HG03575 (cell line): ENCODE data around the gene LCN12.

Experiments
- ATAC-seq: cut with Tn5 transposase; IDR thresholded peaks from one replicate; pipeline ENCODE4 v1.9.1; 2021; ENCODE audit not compliant: unreplicated experiment, insufficient number of reproducible peaks, low FRiP score; ENCODE audit errors: extremely low read depth

The LCN12 gene

GRCh38 chr9:136980669-136981478 lies 28.8 kb downstream of the LCN12 start:
- no peak for ATAC-seq

- ATAC-seq, result no peak
These were observed 29.6 kb downstream of the LCN12 start for GRCh38 chr9:136981588-136982231.

GRCh38 chr9:136982232-136983051 lies 30.4 kb downstream of the LCN12 start, which contains the start of gene LCNL1:
Gene LCNL1, plus strand, starts transcription at chr9:136982993. Its CDS starts 594 bp downstream, at chr9:136983587.
- no peak for ATAC-seq

GRCh38 chr9:136983167-136983566 lies 31.1 kb downstream of the LCN12 start:
- no peak for ATAC-seq

GRCh38 chr9:136983656-136984314 lies 31.7 kb downstream of the LCN12 start:
- ATAC-seq, result no peak

GRCh38 chr9:136984464-136985026 lies 32.5 kb downstream of the LCN12 start:
- ATAC-seq, result no peak

- no peak for ATAC-seq
These were observed 33.0 kb downstream of the LCN12 start for GRCh38 chr9:136985027-136985602.

- no peak for ATAC-seq
These were observed 33.8 kb downstream of the LCN12 start for GRCh38 chr9:136985853-136986252.

- no peak for ATAC-seq
These were observed 36.8 kb downstream of the LCN12 start for GRCh38 chr9:136988872-136989271.

- ATAC-seq, result no peak
These were observed 38.3 kb downstream of the LCN12 start for GRCh38 chr9:136990242-136990911.

- ATAC-seq, result no peak
These were observed 40.1 kb downstream of the LCN12 start, which contains the start of gene PAXX for GRCh38 chr9:136991993-136992818. Gene PAXX, plus strand, starts transcription at chr9:136992422. Its CDS starts 22 bp downstream, at chr9:136992444.

- ATAC-seq, result no peak
These were observed 40.8 kb downstream of the LCN12 start for GRCh38 chr9:136992819-136993369.

GRCh38 chr9:136994180-136994887 lies 42.3 kb downstream of the LCN12 start:
- ATAC-seq, result no peak

GRCh38 chr9:136994888-136995230 lies 42.8 kb downstream of the LCN12 start:
- no peak for ATAC-seq

- no peak for ATAC-seq
These were observed 43.3 kb downstream of the LCN12 start for GRCh38 chr9:136995362-136995761.

GRCh38 chr9:136995772-136996311 lies 43.8 kb downstream of the LCN12 start:
- no peak for ATAC-seq
